Activated T-cell treated with anti-CD3 and anti-CD28 coated beads, Interleukin-2, amount 50 U/mL, for 4 hours (primary cell): ENCODE measurements around the gene SGPL1. TPM values are rescaled to one million over a fixed set of nuclear protein-coding genes. Genes with fewer than 3 reads are reported as not detected.
A peak's percentile ranks its signal among the peaks of the same experiment; 100 is the strongest.
"Not testable (repeated sequence)": the region's sequence is repeated elsewhere in the genome, so short reads cannot be mapped to it uniquely, and the experiment has no call there.

Experiments used
- ATAC-seq, 2 donors: fragments of 200-7000 bp; cut with Tn5 transposase; one replicate each; pipeline ENCODE4 v1.10.0; 2021
- DNase-seq: peaks from one replicate; pipeline ENCODE4 v3.0.0-alpha.2; 2020
- H3K27me3 Mint-ChIP-seq: one replicate; pipeline ENCODE4 v1.8.0; 2021; ENCODE audit warnings: low read depth, mixed read lengths
- H3K36me3 Mint-ChIP-seq: one replicate; pipeline ENCODE4 v1.8.0; 2022; ENCODE audit warnings: mixed read lengths; ENCODE audit not compliant: insufficient read depth
- H3K4me1 Mint-ChIP-seq: one replicate; pipeline ENCODE4 v1.8.0; 2021; ENCODE audit warnings: low read depth, mixed read lengths
- H3K4me3 Mint-ChIP-seq: one replicate; pipeline ENCODE4 v1.8.0; 2021; ENCODE audit warnings: mild to moderate bottlenecking, moderate library complexity, mixed read lengths
- H3K9me3 Mint-ChIP-seq: one replicate; pipeline ENCODE4 v1.8.0; 2021; ENCODE audit warnings: mixed read lengths
- total RNA-seq, 3 donors: library from RNA; stranded (reverse); gene quantifications; one replicate each; pipeline ENCODE4 v1.2.1, GENCODE V29; 2021

SGPL1 gene
- total RNA-seq = 10 to 100 TPM; 71.3 to 98.9 (median 90.5) TPM

GRCh38 chr10:70815504-70816219 is at the start of gene SGPL1:
Gene SGPL1, plus strand, starts transcription at chr10:70815948. Its CDS starts 906 bp downstream, at chr10:70816854.
- DNase-seq = peak; percentile 81
- Mint-ChIP-seq H3K9me3 (no peaks in the 10 kb centered on the region), H3K4me3 (peak within 1 kb of the TSS; percentile 95), H3K4me1 (peaks cover 42% of the 10 kb centered on the region), H3K36me3 (peaks cover 15% of the 10 kb centered on the region), H3K27me3 (no peaks in the 10 kb centered on the region)
- ATAC-seq = peak; percentile 88 to 91

GRCh38 chr10:70768026-70768685 is 47.6 kb upstream of the SGPL1 start:
- not testable (repeated sequence) for DNase-seq, H3K4me1 Mint-ChIP-seq, ATAC-seq, H3K4me3 Mint-ChIP-seq, H3K9me3 Mint-ChIP-seq, H3K36me3 Mint-ChIP-seq, H3K27me3 Mint-ChIP-seq

DNA sequence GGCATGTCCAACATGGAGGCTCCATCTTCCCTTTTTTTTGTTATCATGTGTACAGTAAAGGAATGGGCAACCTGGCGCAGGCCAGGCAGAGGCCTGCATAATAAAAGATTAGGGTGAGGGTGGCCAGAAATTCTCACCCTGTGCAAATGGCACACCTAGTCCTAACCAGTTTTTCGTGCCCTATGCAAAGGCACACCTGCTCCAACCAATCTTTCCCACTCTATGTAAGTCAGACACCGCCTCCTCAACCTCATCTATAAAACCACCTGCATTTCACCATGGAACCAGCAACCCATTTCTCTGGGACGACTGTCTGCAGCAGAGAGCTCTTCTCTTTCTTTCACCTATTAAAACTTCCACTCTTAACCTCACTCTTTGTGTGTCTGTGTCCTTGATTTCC is 46.6 kb upstream of the SGPL1 start:
- no peak for ATAC-seq
- Mint-ChIP-seq H3K4me1 (no peaks in the 10 kb centered on the region), H3K9me3 (no peaks in the 10 kb centered on the region), H3K4me3 (no peak overlapping the region), H3K36me3 (no peaks in the 10 kb centered on the region), H3K27me3 (no peaks in the 10 kb centered on the region)
- no peak for DNase-seq

- Mint-ChIP-seq H3K4me1 (no peaks in the 10 kb centered on the region), H3K36me3 (no peaks in the 10 kb centered on the region), H3K27me3 (peaks cover 1% of the 10 kb centered on the region), H3K4me3 (no peak overlapping the region), H3K9me3 (no peaks in the 10 kb centered on the region)
- DNase-seq = no peak
- ATAC-seq = no peak
Measured at GRCh38 chr10:70770001-70770400, 45.7 kb upstream of the SGPL1 start.

DNA sequence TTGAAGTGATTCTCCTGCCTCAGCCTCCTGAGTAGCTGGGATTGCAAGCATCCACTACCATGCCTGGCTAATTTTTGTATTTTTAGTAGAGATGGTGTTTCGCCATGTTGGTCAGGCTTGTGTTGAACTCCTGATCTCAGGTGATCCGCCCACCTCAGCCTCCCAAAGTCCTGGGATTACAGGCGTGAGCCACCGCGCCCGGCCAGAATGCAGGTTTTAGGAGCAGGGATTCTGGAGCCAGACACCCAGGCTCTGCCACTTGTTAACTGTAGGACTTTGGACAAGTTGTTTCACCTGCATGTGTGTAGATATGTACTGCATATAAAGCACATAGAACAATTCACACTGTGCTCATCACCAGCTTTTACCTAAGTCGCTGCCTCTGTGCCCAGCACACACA is 45.2 kb upstream of the SGPL1 start:
- not testable (repeated sequence) for H3K36me3 Mint-ChIP-seq, H3K4me1 Mint-ChIP-seq

GRCh38 chr10:70771311-70772194 is 44.2 kb upstream of the SGPL1 start:
- no peak for ATAC-seq
- peaks cover 1% of the 10 kb centered on the region for H3K27me3 Mint-ChIP-seq
- no peak overlapping the region for H3K4me3 Mint-ChIP-seq
- no peak for DNase-seq
- H3K9me3 Mint-ChIP-seq = no peaks in the 10 kb centered on the region
- H3K36me3 Mint-ChIP-seq = no peaks in the 10 kb centered on the region
- no peaks in the 10 kb centered on the region for H3K4me1 Mint-ChIP-seq

More for the DNA sequence above, 45.2 kb upstream of the SGPL1 start:
- H3K4me3 Mint-ChIP-seq, ATAC-seq, H3K9me3 Mint-ChIP-seq, H3K27me3 Mint-ChIP-seq, DNase-seq: not testable (repeated sequence)

DNA sequence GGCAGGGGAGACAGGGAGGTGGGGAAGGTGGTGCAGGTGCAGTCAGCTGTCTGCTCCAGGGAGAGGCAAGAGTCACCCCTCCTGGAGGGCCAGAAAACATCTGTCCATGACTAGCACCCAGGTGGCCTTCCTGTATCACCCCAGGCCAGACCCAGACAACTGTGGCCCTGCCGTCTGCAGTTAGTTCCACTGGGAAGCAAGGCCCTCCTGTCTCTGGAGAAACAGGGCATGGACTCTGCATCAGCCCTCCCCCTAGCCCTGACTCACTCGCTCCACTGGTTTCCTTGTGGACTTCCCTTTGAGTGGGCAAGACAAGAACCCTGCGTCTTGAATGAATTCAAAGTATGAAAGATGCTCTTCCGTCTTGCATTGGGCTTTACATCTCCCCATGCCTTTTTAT is 43.1 kb upstream of the SGPL1 start:
- no peaks in the 10 kb centered on the region for H3K9me3 Mint-ChIP-seq
- H3K4me3 Mint-ChIP-seq = no peak overlapping the region
- H3K27me3 Mint-ChIP-seq = peaks cover 1% of the 10 kb centered on the region
- H3K36me3 Mint-ChIP-seq = no peaks in the 10 kb centered on the region
- DNase-seq (no peak), ATAC-seq (no peak)
- no peaks in the 10 kb centered on the region for H3K4me1 Mint-ChIP-seq

DNA sequence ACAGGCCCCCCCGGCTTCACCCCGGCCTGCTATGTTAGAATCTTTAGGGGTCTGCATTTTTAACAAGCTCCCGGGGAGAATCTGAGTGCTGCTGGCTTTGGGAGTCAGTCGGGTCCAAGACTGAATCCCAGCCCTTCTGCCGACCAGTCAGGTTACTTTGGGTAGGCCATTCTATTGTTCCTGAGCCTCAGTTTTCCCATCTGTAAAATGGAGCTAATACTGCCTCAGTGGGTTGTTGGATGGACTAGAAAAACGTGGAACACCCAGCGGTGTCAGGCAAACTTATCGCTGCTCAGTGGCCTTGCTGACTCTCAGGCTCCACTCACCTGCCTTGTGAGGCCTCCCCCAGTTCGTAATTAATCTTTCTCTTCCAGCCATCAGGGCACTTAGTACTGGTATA is 42.3 kb upstream of the SGPL1 start:
- DNase-seq = no peak
- Mint-ChIP-seq H3K9me3 (no peaks in the 10 kb centered on the region), H3K4me1 (no peaks in the 10 kb centered on the region), H3K27me3 (peaks cover 1% of the 10 kb centered on the region), H3K4me3 (no peak overlapping the region), H3K36me3 (no peaks in the 10 kb centered on the region)
- ATAC-seq = no peak

GRCh38 chr10:70773965-70774809 is 41.6 kb upstream of the SGPL1 start:
- Mint-ChIP-seq H3K36me3 (no peaks in the 10 kb centered on the region), H3K4me3 (no peak overlapping the region), H3K4me1 (no peaks in the 10 kb centered on the region), H3K9me3 (no peaks in the 10 kb centered on the region), H3K27me3 (peaks cover 1% of the 10 kb centered on the region)
- ATAC-seq (no peak), DNase-seq (no peak)

DNA sequence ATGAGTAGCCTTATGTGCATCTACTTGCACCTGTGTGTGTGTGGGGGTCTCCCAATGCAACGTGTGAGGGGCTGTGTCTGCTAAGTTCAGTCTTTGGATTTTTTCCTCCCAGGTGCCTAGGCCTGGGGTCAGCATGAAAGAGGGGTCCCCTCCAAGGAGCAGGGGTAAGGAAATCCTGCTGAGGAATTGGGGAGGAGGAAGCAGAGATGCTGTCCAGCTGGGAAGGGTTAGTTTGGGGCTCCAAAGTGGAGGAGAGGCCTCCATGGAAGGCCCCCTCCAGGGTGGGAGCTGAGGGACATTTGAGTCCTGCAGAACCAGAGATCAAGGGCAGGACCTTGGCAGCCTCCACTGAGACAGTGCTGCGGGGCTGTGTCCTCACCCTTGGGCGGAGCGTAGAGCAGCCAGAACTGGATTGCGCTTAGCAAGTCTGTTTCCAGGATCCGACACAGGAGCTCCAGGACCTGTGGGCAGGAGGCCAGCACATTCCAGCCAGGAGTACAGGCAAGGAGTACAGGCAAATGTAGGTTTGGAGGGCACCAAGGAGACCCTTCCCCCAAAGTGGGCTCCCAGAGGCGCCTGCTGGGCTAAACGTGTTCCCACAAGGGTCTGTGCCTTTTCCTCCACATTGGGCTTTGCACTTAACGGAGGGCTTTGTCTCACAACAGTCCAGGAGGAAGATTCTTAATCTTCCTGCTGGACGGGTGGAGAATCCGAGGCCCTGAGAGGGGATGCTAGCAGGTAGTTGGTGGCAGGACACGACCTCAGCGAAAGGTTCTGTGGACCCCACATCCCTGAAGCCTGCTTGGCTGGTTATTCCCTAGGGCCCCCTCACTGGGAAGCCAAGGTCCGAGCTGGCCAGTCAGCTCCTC is 40.7 kb upstream of the SGPL1 start:
- ATAC-seq (no peak), DNase-seq (no peak)
- Mint-ChIP-seq H3K9me3 (no peaks in the 10 kb centered on the region), H3K4me1 (no peaks in the 10 kb centered on the region), H3K4me3 (no peak overlapping the region), H3K27me3 (peaks cover 1% of the 10 kb centered on the region), H3K36me3 (no peaks in the 10 kb centered on the region)

- DNase-seq (no peak), ATAC-seq (no peak)
- Mint-ChIP-seq H3K4me1 (no peaks in the 10 kb centered on the region), H3K36me3 (no peaks in the 10 kb centered on the region), H3K9me3 (no peaks in the 10 kb centered on the region), H3K27me3 (peaks cover 1% of the 10 kb centered on the region), H3K4me3 (no peak overlapping the region)
Measured at GRCh38 chr10:70775679-70776454, 39.9 kb upstream of the SGPL1 start.

DNA sequence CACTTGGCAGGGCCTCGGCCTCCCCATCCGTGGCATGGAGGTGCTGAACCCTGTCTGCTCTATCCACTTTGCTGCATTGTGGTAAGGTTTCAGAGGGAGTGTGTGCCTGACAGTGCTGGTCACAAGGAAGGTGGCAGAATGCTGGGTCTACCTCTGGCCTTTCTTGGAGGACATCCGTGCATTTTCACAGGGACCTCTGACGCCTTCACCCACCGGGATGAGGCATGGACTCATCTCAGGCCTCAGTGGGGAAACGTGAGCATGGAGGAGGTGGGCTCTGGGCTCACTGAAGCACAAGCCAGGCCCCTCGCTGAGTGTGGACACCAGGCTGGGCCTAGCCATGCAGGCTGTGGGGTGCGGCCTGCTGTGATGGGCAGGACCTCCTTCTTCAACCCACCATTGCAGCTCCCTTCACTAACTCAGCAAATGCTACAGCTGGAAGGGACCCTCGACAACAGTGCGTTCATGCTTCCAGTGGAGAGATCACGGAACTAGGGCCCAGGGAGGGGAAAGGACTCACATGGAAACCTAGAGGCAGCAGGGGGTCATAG is 39.2 kb upstream of the SGPL1 start:
- Mint-ChIP-seq H3K4me3 (no peak overlapping the region), H3K36me3 (no peaks in the 10 kb centered on the region), H3K4me1 (no peaks in the 10 kb centered on the region), H3K27me3 (peaks cover 1% of the 10 kb centered on the region), H3K9me3 (no peaks in the 10 kb centered on the region)
- no peak for ATAC-seq
- DNase-seq = no peak
